Activated B cell treated with CpG ODN at 0.5 μM for 24 hours (primary cell): ENCODE data around the gene SEZ6L. TPM values are rescaled to one million over a fixed set of nuclear protein-coding genes. Genes with fewer than 3 reads are reported as not detected.

ENCODE experiments used
- ATAC-seq: fragments of 200-7000 bp; cut with Tn5 transposase; one replicate; pipeline ENCODE4 v1.10.0; 2021; ENCODE audit warnings: low read depth, mild to moderate bottlenecking, moderate library complexity
- CTCF ChIA-PET: fragments of 350-600 bp; sonication (Branson Sonifier 250); formaldehyde crosslinking; loops from one replicate; lab custom pipeline; 2021; ENCODE audit warnings: antibody characterized with exemption; lab: Charles Lee
- POLR2A ChIA-PET: fragments of 350-600 bp; sonication (Branson Sonifier 250); formaldehyde crosslinking; loops from one replicate; lab custom pipeline; 2021; ENCODE audit warnings: antibody characterized with exemption; lab: Charles Lee
- DNase-seq: peaks from one replicate; pipeline ENCODE4 v3.0.0; 2022
- H3K27ac Mint-ChIP-seq: one replicate; pipeline ENCODE4 v1.8.0; 2020; ENCODE audit warnings: mixed read lengths
- H3K27me3 Mint-ChIP-seq: one replicate; pipeline ENCODE4 v1.8.0; 2021; ENCODE audit warnings: mixed read lengths
- H3K36me3 Mint-ChIP-seq: one replicate; pipeline ENCODE4 v1.8.0; 2021; ENCODE audit warnings: low read depth, mixed read lengths
- H3K4me1 Mint-ChIP-seq: one replicate; pipeline ENCODE4 v1.8.0; 2021; ENCODE audit warnings: mixed read lengths
- H3K4me3 Mint-ChIP-seq: one replicate; pipeline ENCODE4 v1.8.0; 2020; ENCODE audit warnings: mild to moderate bottlenecking, mixed read lengths
- H3K9me3 Mint-ChIP-seq: one replicate; pipeline ENCODE4 v1.8.0; 2020; ENCODE audit warnings: mixed read lengths
- intact Hi-C: fragments of 100-400 bp; cut with micrococcal nuclease; formaldehyde crosslinking; loops from one replicate; pipeline ENCODE4 v1.15.1; 2024
- total RNA-seq: library from RNA; stranded (reverse); gene quantifications from 2 replicates; pipeline ENCODE4 v1.2.3, GENCODE V29; 2022
- TF ChIP-seq, protein P1 (sequence below): fragments of 200-600 bp; IDR thresholded peaks from one replicate; pipeline ENCODE4 v1.8.0; 2022; ENCODE audit warnings: antibody characterized with exemption, mild to moderate bottlenecking

The SEZ6L gene
- total RNA-seq, 1 donor from 2014 or later = not detected

DNA sequence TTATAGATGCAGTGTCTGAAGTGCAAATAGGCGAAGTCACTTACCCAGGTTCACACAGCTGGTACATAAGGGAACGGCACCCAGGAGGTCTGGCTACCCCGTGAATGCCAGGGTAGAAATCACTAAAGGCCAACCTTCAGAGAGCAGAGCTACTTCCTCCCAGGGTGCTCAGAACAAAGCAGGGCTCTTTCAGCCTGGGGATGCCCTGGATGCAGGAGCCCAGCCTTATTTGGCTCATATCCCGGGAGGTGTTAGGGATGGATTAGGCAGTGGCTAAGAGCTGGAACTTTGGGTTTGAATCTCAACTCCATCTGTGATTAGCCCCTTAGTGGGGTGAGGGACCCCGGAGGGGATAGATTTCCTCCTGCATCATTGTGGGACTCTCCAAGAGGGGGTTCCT, 226.7 kb downstream of the SEZ6L start:
- Mint-ChIP-seq H3K36me3 (no peaks in the 10 kb centered on the region), H3K4me3 (no peak overlapping the region), H3K4me1 (no peaks in the 10 kb centered on the region), H3K27ac (no peak overlapping the region), H3K9me3 (no peaks in the 10 kb centered on the region), H3K27me3 (peaks cover 10% of the 10 kb centered on the region)
- TF ChIP-seq, protein P1, sequence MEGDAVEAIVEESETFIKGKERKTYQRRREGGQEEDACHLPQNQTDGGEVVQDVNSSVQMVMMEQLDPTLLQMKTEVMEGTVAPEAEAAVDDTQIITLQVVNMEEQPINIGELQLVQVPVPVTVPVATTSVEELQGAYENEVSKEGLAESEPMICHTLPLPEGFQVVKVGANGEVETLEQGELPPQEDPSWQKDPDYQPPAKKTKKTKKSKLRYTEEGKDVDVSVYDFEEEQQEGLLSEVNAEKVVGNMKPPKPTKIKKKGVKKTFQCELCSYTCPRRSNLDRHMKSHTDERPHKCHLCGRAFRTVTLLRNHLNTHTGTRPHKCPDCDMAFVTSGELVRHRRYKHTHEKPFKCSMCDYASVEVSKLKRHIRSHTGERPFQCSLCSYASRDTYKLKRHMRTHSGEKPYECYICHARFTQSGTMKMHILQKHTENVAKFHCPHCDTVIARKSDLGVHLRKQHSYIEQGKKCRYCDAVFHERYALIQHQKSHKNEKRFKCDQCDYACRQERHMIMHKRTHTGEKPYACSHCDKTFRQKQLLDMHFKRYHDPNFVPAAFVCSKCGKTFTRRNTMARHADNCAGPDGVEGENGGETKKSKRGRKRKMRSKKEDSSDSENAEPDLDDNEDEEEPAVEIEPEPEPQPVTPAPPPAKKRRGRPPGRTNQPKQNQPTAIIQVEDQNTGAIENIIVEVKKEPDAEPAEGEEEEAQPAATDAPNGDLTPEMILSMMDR = no peak
- ATAC-seq = no peak
- ChIA-PET CTCF (interaction anchor here (1.3 to 9.2 kb wide), 2 partner anchors 31 to 66 kb away, joined by 5 to 138 read pairs; no protein-coding TSS in a partner anchor), POLR2A (no interaction called here)
- intact Hi-C loops = no loop called here
- no peak for DNase-seq

DNA sequence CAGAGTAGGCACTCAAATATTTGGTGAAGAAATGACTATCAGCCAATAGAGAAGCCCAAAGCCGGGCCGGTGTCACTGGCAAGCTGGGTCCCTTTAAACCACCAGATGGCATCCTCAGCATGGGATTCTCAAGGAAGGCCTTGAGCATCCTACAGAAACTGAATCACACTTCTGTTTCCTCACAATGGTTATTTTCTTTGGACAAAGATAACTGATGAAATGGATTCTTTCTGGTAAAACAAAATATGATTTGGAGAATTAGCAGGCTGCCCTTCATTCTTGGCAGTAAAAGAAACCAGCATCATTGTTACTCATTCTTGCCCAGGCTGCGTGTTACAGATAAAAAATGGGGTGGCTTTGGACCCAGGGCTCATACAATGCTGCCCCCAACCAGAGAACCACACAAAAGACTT, 229.5 kb downstream of the SEZ6L start:
- peaks cover 11% of the 10 kb centered on the region for H3K27me3 Mint-ChIP-seq
- no peak overlapping the region for H3K27ac Mint-ChIP-seq
- CTCF ChIA-PET = interaction anchor here (0.8 to 9.2 kb wide), 8 partner anchors 11 to 267 kb away, joined by 3 to 138 read pairs (median 3); no protein-coding TSS in a partner anchor
- H3K4me1 Mint-ChIP-seq = peaks cover 5% of the 10 kb centered on the region
- no peak overlapping the region for H3K4me3 Mint-ChIP-seq
- intact Hi-C loops = loop anchor here (1.0 kb wide), 3 partner anchors 34 to 267 kb away; no protein-coding TSS in a partner anchor
- POLR2A ChIA-PET = no interaction called here
- H3K36me3 Mint-ChIP-seq = no peaks in the 10 kb centered on the region
- no peaks in the 10 kb centered on the region for H3K9me3 Mint-ChIP-seq
- DNase-seq = peak; percentile 21
- TF ChIP-seq, protein P1 = peak; percentile 47
- peak; percentile 77 for ATAC-seq

DNA sequence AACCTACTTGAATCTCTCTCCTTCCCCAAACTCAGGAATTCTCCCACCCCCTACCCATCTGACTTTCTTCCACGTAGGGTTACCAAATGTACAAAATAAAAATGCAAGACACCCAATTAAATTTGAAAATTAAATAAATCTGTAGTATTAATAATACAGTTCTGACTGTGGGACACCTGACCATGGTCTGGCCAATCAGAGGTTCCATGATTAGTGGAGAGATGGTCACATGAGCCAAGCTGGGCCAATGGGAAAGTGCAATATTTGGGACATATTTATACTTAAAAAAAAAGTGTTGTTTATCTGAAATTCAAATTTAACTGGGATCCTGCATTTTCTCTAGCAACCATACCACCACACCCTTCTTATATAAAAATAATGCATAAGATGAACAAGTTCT, 230.0 kb downstream of the SEZ6L start:
- intact Hi-C loops = no loop called here
- H3K9me3 Mint-ChIP-seq = no peaks in the 10 kb centered on the region
- peaks cover 8% of the 10 kb centered on the region for H3K27me3 Mint-ChIP-seq
- POLR2A ChIA-PET = no interaction called here
- no peak for DNase-seq
- TF ChIP-seq, protein P1 = no peak
- CTCF ChIA-PET = interaction anchor here (1.0 to 9.2 kb wide), 3 partner anchors 11 to 244 kb away, joined by 3 to 138 read pairs (median 3); no protein-coding TSS in a partner anchor
- no peaks in the 10 kb centered on the region for H3K36me3 Mint-ChIP-seq
- no peak for ATAC-seq
- peaks cover 9% of the 10 kb centered on the region for H3K4me1 Mint-ChIP-seq
- H3K27ac Mint-ChIP-seq = no peak overlapping the region
- no peak overlapping the region for H3K4me3 Mint-ChIP-seq

DNA sequence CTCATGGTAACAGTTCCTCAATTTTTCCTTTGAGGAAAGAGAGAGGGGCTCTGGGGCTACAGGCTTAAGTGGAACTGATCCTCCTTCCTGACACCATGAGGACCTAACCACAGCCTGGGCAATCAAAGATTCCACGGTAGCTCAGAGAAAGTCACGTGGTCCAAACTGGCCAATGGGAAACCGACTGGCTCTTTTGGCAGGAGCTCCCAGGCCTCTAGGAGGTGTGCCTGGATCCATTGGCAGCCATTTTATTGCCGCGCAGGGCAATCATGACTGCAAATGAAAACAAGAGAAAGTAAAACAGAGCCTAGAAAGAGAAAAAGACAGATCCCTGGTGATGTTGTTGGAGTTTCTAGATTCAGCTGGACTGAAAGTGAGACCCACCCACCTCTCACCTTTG, 232.5 kb downstream of the SEZ6L start:
- POLR2A ChIA-PET = no interaction called here
- H3K4me1 Mint-ChIP-seq = peaks cover 21% of the 10 kb centered on the region
- no peak for ATAC-seq
- no peak for DNase-seq
- H3K9me3 Mint-ChIP-seq = no peaks in the 10 kb centered on the region
- no peaks in the 10 kb centered on the region for H3K36me3 Mint-ChIP-seq
- no peak overlapping the region for H3K27ac Mint-ChIP-seq
- peaks cover 4% of the 10 kb centered on the region for H3K27me3 Mint-ChIP-seq
- intact Hi-C loops = no loop called here
- H3K4me3 Mint-ChIP-seq = no peak overlapping the region
- CTCF ChIA-PET = interaction anchor here (0.7 to 9.2 kb wide), 2 partner anchors 61 to 242 kb away, joined by 3 to 138 read pairs; no protein-coding TSS in a partner anchor
- TF ChIP-seq, protein P1 = no peak

DNA sequence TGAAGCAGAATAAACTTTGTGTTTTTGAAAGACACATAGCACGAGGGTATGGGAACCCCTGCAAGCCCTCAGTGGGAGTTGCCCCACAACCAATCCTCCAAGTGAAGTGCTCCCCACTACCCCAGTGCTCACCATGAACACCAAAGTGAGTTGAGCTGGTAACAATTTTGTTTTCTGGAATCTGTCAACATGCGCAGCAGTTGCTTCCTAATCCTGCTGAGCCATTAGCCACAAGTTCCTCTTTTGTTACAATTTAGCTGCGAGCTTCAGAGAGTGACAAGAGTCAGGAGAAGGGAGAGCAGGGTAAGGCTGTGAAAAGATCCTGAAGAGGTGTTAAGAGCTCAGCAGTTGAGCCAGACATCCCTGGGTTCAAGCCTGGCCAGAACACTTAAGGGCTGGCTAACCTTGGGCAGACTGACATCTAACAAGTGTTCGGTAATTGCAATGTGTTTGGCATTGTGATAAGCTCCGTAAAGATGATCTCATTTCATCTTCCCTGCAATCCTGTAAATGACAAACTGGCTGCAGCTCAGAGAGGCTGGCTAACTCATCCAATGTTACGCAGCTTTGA, 235.7 kb downstream of the SEZ6L start:
- Mint-ChIP-seq H3K4me3 (peak overlapping the region; percentile 38), H3K4me1 (peaks cover 21% of the 10 kb centered on the region), H3K27me3 (peaks cover 5% of the 10 kb centered on the region), H3K27ac (no peak overlapping the region), H3K9me3 (no peaks in the 10 kb centered on the region), H3K36me3 (no peaks in the 10 kb centered on the region)
- TF ChIP-seq, protein P1 = no peak
- CTCF ChIA-PET = interaction anchor here (1.3 to 1.8 kb wide), 2 partner anchors 55 to 57 kb away, joined by 3 to 4 read pairs; no protein-coding TSS in a partner anchor
- POLR2A ChIA-PET = no interaction called here
- intact Hi-C loops = no loop called here
- DNase-seq (no peak), ATAC-seq (no peak)
